GM21390 (cell line): Measurements from ENCODE around the gene RPS6KA2.
"Not testable (repeated sequence)": the region's sequence is repeated elsewhere in the genome, so short reads cannot be mapped to it uniquely, and the experiment has no call there.

Source experiments
- ATAC-seq: cut with Tn5 transposase; IDR thresholded peaks from one replicate; pipeline ENCODE4 v1.9.1; 2021; ENCODE audit not compliant: unreplicated experiment

The RPS6KA2 gene

GRCh38 chr6:166595949-166596348 is 31.1 kb downstream of the RPS6KA2 start:
- ATAC-seq = no peak

GRCh38 chr6:166595061-166595780 is 31.8 kb downstream of the RPS6KA2 start:
- no peak for ATAC-seq

- ATAC-seq = no peak
Observed at GRCh38 chr6:166592821-166593220, 34.2 kb downstream of the RPS6KA2 start.

GRCh38 chr6:166591961-166592520 is 35.0 kb downstream of the RPS6KA2 start:
- ATAC-seq = no peak

GRCh38 chr6:166591026-166591425 is 36.0 kb downstream of the RPS6KA2 start:
- no peak for ATAC-seq

GRCh38 chr6:166589786-166590574 is 37.1 kb downstream of the RPS6KA2 start:
- ATAC-seq = no peak

GRCh38 chr6:166589337-166589731 is 37.7 kb downstream of the RPS6KA2 start:
- ATAC-seq = no peak

GRCh38 chr6:166588691-166589336 is 38.2 kb downstream of the RPS6KA2 start:
- ATAC-seq = no peak

- ATAC-seq = peak; percentile 83
Observed at GRCh38 chr6:166587631-166588413, 39.2 kb downstream of the RPS6KA2 start.

- ATAC-seq = peak; percentile 61
Observed at GRCh38 chr6:166586424-166587156, 40.5 kb downstream of the RPS6KA2 start, which contains the start of gene RAMACL. TSS of gene RAMACL (minus strand) at chr6:166586678. CDS start at chr6:166586477, 201 bp downstream.

- ATAC-seq = no peak
Observed at GRCh38 chr6:166584853-166585429, 42.1 kb downstream of the RPS6KA2 start.

- ATAC-seq = no peak
Observed at GRCh38 chr6:166584155-166584554, 42.9 kb downstream of the RPS6KA2 start.

GRCh38 chr6:166583230-166583965 is 43.7 kb downstream of the RPS6KA2 start:
- no peak for ATAC-seq

- no peak for ATAC-seq
Observed at GRCh38 chr6:166582258-166582657, 44.8 kb downstream of the RPS6KA2 start.

- ATAC-seq = not testable (repeated sequence)
Observed at GRCh38 chr6:166581801-166582200, 45.2 kb downstream of the RPS6KA2 start.

- no peak for ATAC-seq
Observed at GRCh38 chr6:166581091-166581511, 46.0 kb downstream of the RPS6KA2 start.

GRCh38 chr6:166580076-166581050 is 46.7 kb downstream of the RPS6KA2 start:
- ATAC-seq = no peak
